Natural killer cell treated with Interleukin-12 subunit alpha and Interleukin-12 subunit beta and Interleukin-15 and Interleukin-18, amount 100 ng/mL, for 72 hours (primary cell): ENCODE results near the gene NTM. TPM values are rescaled to one million over a fixed set of nuclear protein-coding genes. Genes with fewer than 3 reads are reported as not detected.
"Not testable (repeated sequence)": the region's sequence is repeated elsewhere in the genome, so short reads cannot be mapped to it uniquely, and the experiment has no call there.

Source experiments
- ATAC-seq, 2 donors: fragments of 150-1000 bp; cut with Tn5 transposase in 1 of 2; sonication (Bioruptor Pico), chemical (Tn5 transposase) in 1 of 2; 2 replicates each; pipeline ENCODE4 v1.10.0; 2021
- DNase-seq: peaks from one replicate; pipeline ENCODE4 v3.0.0; 2022; ENCODE audit warnings: low spot score
- H3K27ac Mint-ChIP-seq, 2 donors: 1 replicate in 1 of 2; 2 replicates in 1 of 2; pipeline ENCODE4 v1.8.0; 2022; ENCODE audit warnings: mixed read lengths in 2 of 2, mild to moderate bottlenecking in 1 of 2, moderate library complexity in 1 of 2
- H3K27me3 Mint-ChIP-seq, 2 donors: 1 replicate in 1 of 2; 2 replicates in 1 of 2; pipeline ENCODE4 v1.8.0; 2022; ENCODE audit warnings: mixed read lengths in 2 of 2
- H3K36me3 Mint-ChIP-seq: one replicate; pipeline ENCODE4 v1.8.0; 2022; ENCODE audit warnings: mixed read lengths
- H3K4me1 Mint-ChIP-seq, 2 donors: 1 replicate in 1 of 2; 2 replicates in 1 of 2; pipeline ENCODE4 v1.8.0; 2022; ENCODE audit warnings: low read depth in 2 of 2, mixed read lengths in 2 of 2, mild to moderate bottlenecking in 1 of 2
- H3K4me3 Mint-ChIP-seq: one replicate; pipeline ENCODE4 v1.8.0; 2022; ENCODE audit warnings: mixed read lengths
- H3K9me3 Mint-ChIP-seq: 2 replicates; pipeline ENCODE4 v1.8.0; 2022; ENCODE audit warnings: mixed read lengths
- total RNA-seq, 2 donors: library from RNA; stranded (reverse); gene quantifications; one replicate each; pipeline ENCODE4 v1.2.3, GENCODE V29; 2022

Gene NTM
- total RNA-seq, 2 donors from 2014 or later, result not detected

GRCh38 chr11:131671734-131672133 lies 301.3 kb downstream of the NTM start:
- Mint-ChIP-seq H3K36me3 (no peaks in the 10 kb centered on the region), H3K27ac (no peak overlapping the region), H3K27me3 (no peaks in the 10 kb centered on the region), H3K4me3 (no peak overlapping the region), H3K4me1 (peaks cover 5 to 9% of the 10 kb centered on the region in 2 donors), H3K9me3 (no peaks in the 10 kb centered on the region)
- ATAC-seq (no peak), DNase-seq (no peak)

- Mint-ChIP-seq H3K4me1 (peaks cover 5 to 9% of the 10 kb centered on the region in 2 donors), H3K4me3 (no peak overlapping the region)
- ATAC-seq, result peak in 1 of 2 donors; percentile 12
These were observed 301.8 kb downstream of the NTM start for GRCh38 chr11:131672191-131672590.

GRCh38 chr11:131674051-131674755 lies 303.8 kb downstream of the NTM start:
- H3K36me3 Mint-ChIP-seq, result no peaks in the 10 kb centered on the region
- H3K4me3 Mint-ChIP-seq, result no peak overlapping the region
- DNase-seq, result no peak
- no peaks in the 10 kb centered on the region for H3K9me3 Mint-ChIP-seq
- ATAC-seq, result no peak
- peaks cover 0 to 5% of the 10 kb centered on the region in 2 donors for H3K4me1 Mint-ChIP-seq
- H3K27me3 Mint-ChIP-seq, result no peaks in the 10 kb centered on the region
- H3K27ac Mint-ChIP-seq, result no peak overlapping the region

More at GRCh38 chr11:131672191-131672590, 301.8 kb downstream of the NTM start:
- no peaks in the 10 kb centered on the region for H3K9me3 Mint-ChIP-seq
- DNase-seq, result no peak
- H3K36me3 Mint-ChIP-seq, result no peaks in the 10 kb centered on the region
- no peaks in the 10 kb centered on the region for H3K27me3 Mint-ChIP-seq
- H3K27ac Mint-ChIP-seq, result no peak overlapping the region

- Mint-ChIP-seq H3K9me3 (no peaks in the 10 kb centered on the region), H3K27me3 (no peaks in the 10 kb centered on the region), H3K4me3 (no peak overlapping the region), H3K27ac (no peak overlapping the region), H3K36me3 (no peaks in the 10 kb centered on the region), H3K4me1 (peaks cover 0 to 5% of the 10 kb centered on the region in 2 donors)
- ATAC-seq (no peak), DNase-seq (no peak)
These were observed 304.9 kb downstream of the NTM start for GRCh38 chr11:131675121-131675888.

GRCh38 chr11:131677828-131678470 lies 307.5 kb downstream of the NTM start:
- H3K9me3 Mint-ChIP-seq, result no peaks in the 10 kb centered on the region
- no peaks in the 10 kb centered on the region for H3K27me3 Mint-ChIP-seq
- H3K4me1 Mint-ChIP-seq, result peaks cover 0 to 5% of the 10 kb centered on the region in 2 donors
- DNase-seq (no peak), ATAC-seq (peak; percentile 31 to 49)
- no peak overlapping the region for H3K27ac Mint-ChIP-seq
- no peaks in the 10 kb centered on the region for H3K36me3 Mint-ChIP-seq
- H3K4me3 Mint-ChIP-seq, result no peak overlapping the region

- H3K4me3 Mint-ChIP-seq, result no peak overlapping the region
- no peak overlapping the region for H3K27ac Mint-ChIP-seq
- peaks cover 0 to under 1% of the 10 kb centered on the region in 2 donors for H3K4me1 Mint-ChIP-seq
- H3K27me3 Mint-ChIP-seq, result no peaks in the 10 kb centered on the region
- ATAC-seq (no peak), DNase-seq (no peak)
- H3K9me3 Mint-ChIP-seq, result no peaks in the 10 kb centered on the region
- no peaks in the 10 kb centered on the region for H3K36me3 Mint-ChIP-seq
These were observed 308.4 kb downstream of the NTM start for GRCh38 chr11:131678658-131679340.

- not testable (repeated sequence) for H3K4me1 Mint-ChIP-seq, H3K4me3 Mint-ChIP-seq, DNase-seq, H3K27me3 Mint-ChIP-seq, H3K9me3 Mint-ChIP-seq, H3K27ac Mint-ChIP-seq, ATAC-seq, H3K36me3 Mint-ChIP-seq
These were observed 310.0 kb downstream of the NTM start for GRCh38 chr11:131680448-131680847.

- H3K9me3 Mint-ChIP-seq, result no peaks in the 10 kb centered on the region
- no peaks in the 10 kb centered on the region for H3K36me3 Mint-ChIP-seq
- DNase-seq, result no peak
- no peak for ATAC-seq
- H3K4me1 Mint-ChIP-seq, result no peaks in the 10 kb centered on the region
- no peak overlapping the region for H3K27ac Mint-ChIP-seq
- no peak overlapping the region for H3K4me3 Mint-ChIP-seq
- no peaks in the 10 kb centered on the region for H3K27me3 Mint-ChIP-seq
These were observed 311.5 kb downstream of the NTM start for GRCh38 chr11:131681920-131682319.

GRCh38 chr11:131682373-131683015 lies 312.1 kb downstream of the NTM start:
- Mint-ChIP-seq H3K36me3 (no peaks in the 10 kb centered on the region), H3K9me3 (no peaks in the 10 kb centered on the region), H3K4me3 (no peak overlapping the region), H3K4me1 (no peaks in the 10 kb centered on the region), H3K27ac (no peak overlapping the region), H3K27me3 (no peaks in the 10 kb centered on the region)
- DNase-seq, result no peak
- ATAC-seq, result no peak

- no peaks in the 10 kb centered on the region for H3K4me1 Mint-ChIP-seq
- H3K36me3 Mint-ChIP-seq, result no peaks in the 10 kb centered on the region
- no peak overlapping the region for H3K27ac Mint-ChIP-seq
- no peak overlapping the region for H3K4me3 Mint-ChIP-seq
- DNase-seq, result no peak
- H3K27me3 Mint-ChIP-seq, result no peaks in the 10 kb centered on the region
- no peaks in the 10 kb centered on the region for H3K9me3 Mint-ChIP-seq
- ATAC-seq, result no peak
These were observed 312.7 kb downstream of the NTM start for GRCh38 chr11:131683131-131683530.

- Mint-ChIP-seq H3K27me3 (no peaks in the 10 kb centered on the region), H3K36me3 (no peaks in the 10 kb centered on the region), H3K4me1 (no peaks in the 10 kb centered on the region), H3K9me3 (no peaks in the 10 kb centered on the region), H3K27ac (no peak overlapping the region), H3K4me3 (no peak overlapping the region)
- no peak for DNase-seq
- no peak for ATAC-seq
These were observed 313.3 kb downstream of the NTM start for GRCh38 chr11:131683666-131684065.

- no peak overlapping the region for H3K27ac Mint-ChIP-seq
- no peaks in the 10 kb centered on the region for H3K36me3 Mint-ChIP-seq
These were observed 314.0 kb downstream of the NTM start for GRCh38 chr11:131684111-131685060.

More at GRCh38 chr11:131684111-131685060, 314.0 kb downstream of the NTM start:
- DNase-seq (no peak), ATAC-seq (no peak)
- no peaks in the 10 kb centered on the region for H3K27me3 Mint-ChIP-seq
- H3K4me3 Mint-ChIP-seq, result no peak overlapping the region
- H3K4me1 Mint-ChIP-seq, result no peaks in the 10 kb centered on the region
- no peaks in the 10 kb centered on the region for H3K9me3 Mint-ChIP-seq
